Kidney epithelial cell (primary cell): ENCODE results near the gene FBXO33. TPM values are rescaled to one million over a fixed set of nuclear protein-coding genes. Genes with fewer than 3 reads are reported as not detected.

Source experiments
- DNase-seq: peaks from one replicate; pipeline ENCODE4 v3.0.0-alpha.2; 2010; ENCODE audit warnings: low read depth
- H3K27me3 ChIP-seq: 2 replicates; pipeline ENCODE4 v1.6.0; 2011; ENCODE audit warnings: low read length; ENCODE audit not compliant: control insufficient read depth, insufficient read depth
- H3K36me3 ChIP-seq: 2 replicates; pipeline ENCODE4 v1.5.1; 2011; ENCODE audit warnings: low read length; ENCODE audit not compliant: control insufficient read depth, insufficient read depth
- H3K4me3 ChIP-seq: 2 replicates; pipeline ENCODE4 v1.5.1; 2011; ENCODE audit warnings: low read depth, mild to moderate bottlenecking, control low read depth, low read length
- total RNA-seq: library from RNA; depleted of rRNA; stranded (reverse); fragments of >200 nt; gene quantifications from 2 replicates; pipeline ENCODE4 v1.2.3, GENCODE V29; 2015
- TF ChIP-seq, protein P1 (sequence below): IDR thresholded peaks from 2 replicates; pipeline ENCODE4 v1.5.1; 2011; ENCODE audit warnings: mild to moderate bottlenecking, moderate library complexity, low read length, control low read depth, inconsistent platforms; ENCODE audit not compliant: insufficient read depth, poor library complexity, severe bottlenecking

The FBXO33 gene, protein sequence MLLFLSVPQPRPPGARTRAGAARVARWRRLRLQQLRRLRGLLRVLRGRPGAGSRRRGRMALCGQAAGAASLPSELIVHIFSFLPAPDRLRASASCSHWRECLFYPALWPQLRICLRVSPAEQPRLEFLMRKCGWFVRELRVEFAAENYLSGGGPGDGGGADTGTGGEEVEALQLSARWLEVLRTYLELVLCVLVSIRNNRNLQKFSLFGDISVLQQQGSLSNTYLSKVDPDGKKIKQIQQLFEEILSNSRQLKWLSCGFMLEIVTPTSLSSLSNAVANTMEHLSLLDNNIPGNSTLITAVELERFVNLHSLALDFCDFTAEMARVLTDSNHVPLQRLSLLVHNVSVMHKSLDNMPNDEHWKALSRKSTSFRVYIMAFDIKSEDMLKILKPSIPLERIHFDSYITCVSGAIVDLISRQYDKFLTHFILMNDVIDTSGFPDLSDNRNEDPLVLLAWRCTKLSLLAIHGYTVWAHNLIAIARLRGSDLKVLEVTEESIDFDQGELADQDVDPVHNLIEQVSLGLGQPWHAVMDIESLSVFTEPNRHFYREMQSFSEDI
- total RNA-seq = 13.7 and 17.7 TPM in 2 replicates

GRCh38 chr14:39432179-39432618 is at the start of gene FBXO33:
Gene FBXO33, minus strand, starts transcription at chr14:39432433. Its CDS starts 271 bp downstream, at chr14:39432162.
- TF ChIP-seq, protein P1, sequence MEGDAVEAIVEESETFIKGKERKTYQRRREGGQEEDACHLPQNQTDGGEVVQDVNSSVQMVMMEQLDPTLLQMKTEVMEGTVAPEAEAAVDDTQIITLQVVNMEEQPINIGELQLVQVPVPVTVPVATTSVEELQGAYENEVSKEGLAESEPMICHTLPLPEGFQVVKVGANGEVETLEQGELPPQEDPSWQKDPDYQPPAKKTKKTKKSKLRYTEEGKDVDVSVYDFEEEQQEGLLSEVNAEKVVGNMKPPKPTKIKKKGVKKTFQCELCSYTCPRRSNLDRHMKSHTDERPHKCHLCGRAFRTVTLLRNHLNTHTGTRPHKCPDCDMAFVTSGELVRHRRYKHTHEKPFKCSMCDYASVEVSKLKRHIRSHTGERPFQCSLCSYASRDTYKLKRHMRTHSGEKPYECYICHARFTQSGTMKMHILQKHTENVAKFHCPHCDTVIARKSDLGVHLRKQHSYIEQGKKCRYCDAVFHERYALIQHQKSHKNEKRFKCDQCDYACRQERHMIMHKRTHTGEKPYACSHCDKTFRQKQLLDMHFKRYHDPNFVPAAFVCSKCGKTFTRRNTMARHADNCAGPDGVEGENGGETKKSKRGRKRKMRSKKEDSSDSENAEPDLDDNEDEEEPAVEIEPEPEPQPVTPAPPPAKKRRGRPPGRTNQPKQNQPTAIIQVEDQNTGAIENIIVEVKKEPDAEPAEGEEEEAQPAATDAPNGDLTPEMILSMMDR = no peak

DNA sequence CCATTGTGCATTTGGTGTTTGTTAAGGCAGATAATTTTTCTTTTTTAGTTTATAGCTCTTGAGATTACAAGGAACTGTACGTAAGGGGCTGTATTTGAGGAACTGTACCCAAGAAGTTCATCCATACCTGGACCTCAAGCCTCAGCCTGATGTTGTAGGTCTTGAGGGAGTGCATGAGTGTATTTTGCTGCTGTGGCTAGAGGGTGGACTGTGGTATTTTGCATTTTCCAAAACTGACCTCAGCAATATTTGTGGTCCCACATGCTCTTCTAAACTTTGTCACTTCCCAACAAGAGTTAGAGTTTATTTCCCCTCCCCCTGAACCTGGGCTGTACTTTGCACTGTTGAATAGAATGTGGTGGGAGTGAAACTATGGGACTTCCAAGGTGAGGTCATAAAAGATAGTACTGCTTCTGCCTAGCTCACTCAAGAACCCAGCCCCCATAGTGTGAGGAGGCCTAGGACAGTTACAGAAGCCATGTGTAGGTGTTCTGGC is 42.2 kb upstream of the FBXO33 start:
- no peaks in the 10 kb centered on the region for H3K36me3 ChIP-seq
- no peak for DNase-seq
- no peak overlapping the region for H3K4me3 ChIP-seq
- TF ChIP-seq, protein P1 = no peak
- H3K27me3 ChIP-seq = no peaks in the 10 kb centered on the region

More at GRCh38 chr14:39432179-39432618, at the start of gene FBXO33:
- Histone ChIP-seq H3K4me3 (peak within 1 kb of the TSS; percentile 94), H3K27me3 (no peaks in the 10 kb centered on the region), H3K36me3 (no peaks in the 10 kb centered on the region)
- peak; percentile 68 for DNase-seq

GRCh38 chr14:39472078-39472477 is 39.8 kb upstream of the FBXO33 start:
- H3K4me3 ChIP-seq = no peak overlapping the region
- DNase-seq = no peak
- TF ChIP-seq, protein P1 = no peak
- H3K27me3 ChIP-seq = no peaks in the 10 kb centered on the region
- H3K36me3 ChIP-seq = no peaks in the 10 kb centered on the region

GRCh38 chr14:39469094-39469710 is 37.0 kb upstream of the FBXO33 start:
- TF ChIP-seq, protein P1 = peak; percentile 14
- no peak for DNase-seq
- Histone ChIP-seq H3K27me3 (no peaks in the 10 kb centered on the region), H3K36me3 (no peaks in the 10 kb centered on the region), H3K4me3 (no peak overlapping the region)

DNA sequence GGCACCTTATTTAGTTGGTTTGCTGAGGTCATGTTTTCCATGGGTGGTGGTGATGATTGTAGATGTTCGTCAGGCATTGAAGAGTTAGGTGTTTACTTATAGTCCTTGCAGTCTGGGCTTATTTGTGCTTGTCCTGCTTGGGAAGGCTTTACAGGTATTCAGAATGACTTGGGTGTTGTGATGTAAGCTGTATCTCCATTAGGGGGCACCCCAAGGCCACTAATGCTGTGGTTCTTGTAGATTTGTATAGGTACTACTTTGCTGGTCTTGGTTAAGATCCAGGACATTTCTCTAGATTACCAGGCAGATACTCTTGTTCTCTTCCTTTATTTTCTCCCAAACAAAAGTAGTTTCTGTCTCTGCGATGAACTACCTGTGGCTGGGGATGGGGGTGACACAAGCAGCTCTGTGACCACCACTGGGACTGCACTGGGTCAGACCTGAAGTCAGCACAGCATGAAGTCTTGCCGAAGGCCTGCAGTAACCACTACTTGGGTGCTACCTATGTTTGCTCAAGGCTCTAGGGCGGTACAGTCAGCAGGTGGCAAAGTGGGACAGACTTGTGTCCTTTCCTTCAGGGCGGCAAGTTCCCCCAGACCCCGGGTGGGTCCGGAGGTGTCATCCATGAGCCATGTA is 35.8 kb upstream of the FBXO33 start:
- no peak for DNase-seq
- H3K4me3 ChIP-seq = no peak overlapping the region
- H3K27me3 ChIP-seq = no peaks in the 10 kb centered on the region
- TF ChIP-seq, protein P1 = peak; percentile 34
- no peaks in the 10 kb centered on the region for H3K36me3 ChIP-seq
